Panc1 (cell line): ENCODE measurements around the gene BFSP1.

Source experiments
- POLR2AphosphoS5 ChIP-seq: IDR thresholded peaks from 2 replicates; pipeline ENCODE4 v1.6.1; 2012; ENCODE audit warnings: mild to moderate bottlenecking, low read depth, low read length, moderate library complexity
- REST ChIP-seq, 2 experiments: IDR thresholded peaks; 2 replicates each; pipeline ENCODE4 v1.6.1; 2011 to 2012; ENCODE audit warnings: low read depth in 2 of 2, control low read depth in 1 of 2, low read length in 1 of 2, mild to moderate bottlenecking in 1 of 2, moderate library complexity in 1 of 2; ENCODE audit not compliant: insufficient read depth in 1 of 2
- SIN3A ChIP-seq: IDR thresholded peaks from 2 replicates; pipeline ENCODE4 v1.6.1; 2012; ENCODE audit warnings: low read depth, mild to moderate bottlenecking, low read length, moderate library complexity, borderline replicate concordance; ENCODE audit not compliant: insufficient read depth
- TCF7L2 ChIP-seq: IDR thresholded peaks from 2 replicates; pipeline ENCODE4 v1.6.1; 2011; ENCODE audit warnings: mild to moderate bottlenecking, low read depth, low read length, inconsistent platforms
- TF ChIP-seq, protein P1 (sequence below): fragments of 450-650 bp; IDR thresholded peaks from 2 replicates; pipeline ENCODE4 v1.5.1; 2017; ENCODE audit warnings: mild to moderate bottlenecking

DNA sequence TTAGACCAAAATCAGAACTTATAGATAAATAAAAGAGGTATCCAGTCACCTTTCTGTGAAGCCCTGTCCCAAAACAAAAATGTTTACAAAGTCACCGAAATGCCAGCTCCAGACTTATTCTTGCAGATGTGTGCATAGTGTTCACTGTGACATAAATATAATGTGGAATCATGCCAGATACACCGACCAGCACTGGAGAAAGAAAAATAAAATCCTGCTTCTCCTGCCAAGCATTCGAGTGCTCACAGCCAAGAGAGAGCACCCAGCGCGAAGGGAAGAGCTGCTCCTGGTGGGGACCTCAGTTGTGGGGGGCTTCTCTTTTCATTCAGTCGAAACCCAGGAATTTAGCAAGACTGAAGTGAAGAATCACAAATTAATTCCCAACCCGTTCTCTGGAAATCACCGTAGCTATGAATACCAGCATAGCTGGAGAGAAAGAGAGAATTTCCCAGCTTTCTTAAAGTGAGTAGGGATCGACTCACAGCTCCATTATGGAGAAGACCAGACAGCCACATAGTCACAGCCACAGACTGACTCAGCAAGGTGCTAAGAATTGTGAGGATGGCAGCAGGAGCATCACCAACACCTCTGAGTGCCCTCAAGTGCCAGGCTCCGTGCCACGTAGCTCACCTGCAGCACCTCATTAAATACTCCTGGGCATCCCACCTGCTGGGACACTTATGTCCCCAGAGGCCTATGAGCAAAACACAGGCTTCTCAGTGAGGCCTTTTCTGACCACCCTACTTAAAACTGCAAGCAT lies 33.2 kb downstream of the BFSP1 start:
- TF ChIP-seq REST (IDR thresholded peaks at IDR 0.05; ENCODE audit: insufficient read depth in 1 of 2, low read depth in 2 of 2, low read length in 1 of 2) (no peak), POLR2AphosphoS5 (no peak), TCF7L2 (no peak), SIN3A (no peak)
- TF ChIP-seq, protein P1, sequence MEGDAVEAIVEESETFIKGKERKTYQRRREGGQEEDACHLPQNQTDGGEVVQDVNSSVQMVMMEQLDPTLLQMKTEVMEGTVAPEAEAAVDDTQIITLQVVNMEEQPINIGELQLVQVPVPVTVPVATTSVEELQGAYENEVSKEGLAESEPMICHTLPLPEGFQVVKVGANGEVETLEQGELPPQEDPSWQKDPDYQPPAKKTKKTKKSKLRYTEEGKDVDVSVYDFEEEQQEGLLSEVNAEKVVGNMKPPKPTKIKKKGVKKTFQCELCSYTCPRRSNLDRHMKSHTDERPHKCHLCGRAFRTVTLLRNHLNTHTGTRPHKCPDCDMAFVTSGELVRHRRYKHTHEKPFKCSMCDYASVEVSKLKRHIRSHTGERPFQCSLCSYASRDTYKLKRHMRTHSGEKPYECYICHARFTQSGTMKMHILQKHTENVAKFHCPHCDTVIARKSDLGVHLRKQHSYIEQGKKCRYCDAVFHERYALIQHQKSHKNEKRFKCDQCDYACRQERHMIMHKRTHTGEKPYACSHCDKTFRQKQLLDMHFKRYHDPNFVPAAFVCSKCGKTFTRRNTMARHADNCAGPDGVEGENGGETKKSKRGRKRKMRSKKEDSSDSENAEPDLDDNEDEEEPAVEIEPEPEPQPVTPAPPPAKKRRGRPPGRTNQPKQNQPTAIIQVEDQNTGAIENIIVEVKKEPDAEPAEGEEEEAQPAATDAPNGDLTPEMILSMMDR = no peak
